Common myeloid progenitor, CD34-positive (primary cell): ENCODE results near the gene WDFY2.
"Not testable (repeated sequence)": the region's sequence is repeated elsewhere in the genome, so short reads cannot be mapped to it uniquely, and the experiment has no call there.

Source experiments
- CTCF ChIA-PET: fragments of 350-600 bp; sonication (Branson Sonifier 250); formaldehyde crosslinking; loops from one replicate; lab custom pipeline; 2021; ENCODE audit warnings: antibody characterized with exemption; lab: Charles Lee
- POLR2A ChIA-PET: fragments of 350-600 bp; sonication (Branson Sonifier 250); formaldehyde crosslinking; loops from one replicate; lab custom pipeline; 2021; ENCODE audit warnings: antibody characterized with exemption; lab: Charles Lee
- DNase-seq, 3 donors: peaks; one replicate each; pipeline versions ENCODE4 v3.0.0 to v3.0.0-alpha.2; 2013
- H3K27ac ChIP-seq, 2 experiments: 1 replicate in 1 of 2; 2 replicates in 1 of 2; pipeline ENCODE4 v1.7.0; 2013; ENCODE audit warnings: inconsistent platforms in 2 of 2, low read length in 2 of 2, mild to moderate bottlenecking in 2 of 2, low read depth in 1 of 2, moderate library complexity in 1 of 2; ENCODE audit not compliant: severe bottlenecking in 2 of 2, insufficient read depth in 1 of 2, poor library complexity in 1 of 2
- H3K27me3 ChIP-seq, 5 experiments: replicated peaks in 2 of 5; 1 replicate in 3 of 5; 2 replicates in 2 of 5; pipeline versions ENCODE4 v1.6.1 to v1.7.0; 2013; ENCODE audit warnings: low read length in 4 of 5, mild to moderate bottlenecking in 2 of 5, moderate library complexity in 2 of 5, inconsistent platforms in 1 of 5; ENCODE audit not compliant: insufficient read depth in 5 of 5, control insufficient read depth in 4 of 5
- H3K36me3 ChIP-seq, 4 experiments: 1 replicate in 2 of 4; 2 replicates in 2 of 4; pipeline versions ENCODE4 v1.6.1 to v1.7.0; 2013; ENCODE audit warnings: low read length in 3 of 4, control low read depth in 1 of 4, mild to moderate bottlenecking in 1 of 4; ENCODE audit not compliant: control insufficient read depth in 4 of 4, insufficient read depth in 4 of 4
- H3K4me1 ChIP-seq, 4 experiments: 1 replicate in 3 of 4; 2 replicates in 1 of 4; pipeline versions ENCODE4 v1.6.1 to v1.7.1; 2013; ENCODE audit warnings: low read length in 3 of 4, mild to moderate bottlenecking in 3 of 4, control low read depth in 1 of 4, inconsistent platforms in 1 of 4, moderate library complexity in 1 of 4; ENCODE audit not compliant: control insufficient read depth in 4 of 4, insufficient read depth in 4 of 4; ENCODE audit errors: control extremely low read depth in 1 of 4
- H3K4me3 ChIP-seq, 7 experiments: 1 replicate in 4 of 7; 2 replicates in 3 of 7; pipeline versions ENCODE4 v1.5.1 to v1.7.0; 2013; ENCODE audit warnings: mild to moderate bottlenecking in 7 of 7, low read length in 6 of 7, moderate library complexity in 6 of 7, inconsistent platforms in 2 of 7, low read depth in 2 of 7, control low read depth in 1 of 7; ENCODE audit not compliant: insufficient read depth in 4 of 7, control insufficient read depth in 1 of 7; ENCODE audit errors: extremely low read depth in 1 of 7
- H3K9me3 ChIP-seq, 5 experiments: 1 replicate in 4 of 5; 2 replicates in 1 of 5; pipeline versions ENCODE4 v1.6.1 to v1.7.1; 2013; ENCODE audit warnings: low read length in 4 of 5, mild to moderate bottlenecking in 2 of 5, inconsistent platforms in 1 of 5, low read depth in 1 of 5, moderate library complexity in 1 of 5; ENCODE audit not compliant: control insufficient read depth in 4 of 5, insufficient read depth in 2 of 5; ENCODE audit errors: control extremely low read depth in 1 of 5
- WGBS: methylation state at CpG from one replicate; pipeline ENCODE4 v1.1.5; 2013; ENCODE audit not compliant: insufficient coverage; 5-methylcytosine and 5-hydroxymethylcytosine counted together

Gene WDFY2

DNA sequence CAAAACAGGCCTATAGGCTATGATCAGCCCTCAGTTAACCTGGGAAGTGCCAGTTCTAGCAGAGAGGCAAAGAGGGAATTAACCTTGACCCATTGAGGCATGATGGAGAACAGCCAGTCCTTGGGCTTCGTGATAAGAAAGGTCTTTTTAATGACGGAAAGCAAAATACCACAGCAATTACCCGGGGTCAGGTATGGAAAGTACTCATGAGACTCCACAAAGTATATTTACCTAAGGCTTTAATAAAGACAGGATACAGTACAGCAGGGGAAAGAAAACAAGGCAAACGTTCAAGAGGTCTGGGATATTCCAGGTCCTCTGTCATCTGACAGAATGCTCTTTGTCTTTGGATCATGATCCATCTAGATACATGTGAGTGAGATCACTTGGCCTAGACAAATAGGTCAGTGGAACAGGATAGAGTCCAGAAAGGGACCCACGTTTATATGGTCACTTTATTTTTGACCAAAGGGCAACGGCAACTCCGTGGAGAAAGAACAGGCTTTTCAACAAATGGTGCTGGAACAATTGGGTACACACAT, 52.2 kb downstream of the WDFY2 start:
- Histone ChIP-seq H3K36me3 (no peaks in the 10 kb centered on the region), H3K27ac (no peak overlapping the region), H3K4me1 (peaks cover 4 to 14% (median 10%) of the 10 kb centered on the region in 4 experiments), H3K27me3 (no peaks in the 10 kb centered on the region), H3K4me3 (no peak overlapping the region), H3K9me3 (no peaks in the 10 kb centered on the region)
- no peak for DNase-seq
- 97% methylated on average over 6 of the region's 7 CpGs for WGBS
- POLR2A ChIA-PET: interaction anchor here (0.6 kb wide), 1 partner anchor 56 kb away, joined by 3 read pairs; no protein-coding TSS in a partner anchor
- CTCF ChIA-PET: no interaction called here

DNA sequence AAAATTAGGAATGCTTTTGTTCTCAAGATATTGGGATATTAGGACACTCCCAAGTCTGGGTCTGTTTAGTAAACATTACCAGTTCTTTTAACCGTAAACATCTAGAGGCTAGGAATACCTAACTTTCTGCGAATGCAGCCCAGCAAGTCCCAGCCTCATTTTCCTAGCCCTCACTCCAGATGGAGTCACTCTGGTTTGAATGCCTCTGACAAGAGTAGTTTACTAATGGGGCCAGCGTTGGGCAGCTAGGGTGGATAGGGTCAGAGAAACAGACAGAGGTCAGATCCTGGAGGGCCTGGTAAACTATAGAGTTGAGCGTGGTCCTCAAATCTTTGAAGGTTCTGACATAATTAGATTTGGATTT, 53.6 kb downstream of the WDFY2 start:
- DNase-seq: no peak
- Histone ChIP-seq H3K27me3 (no peaks in the 10 kb centered on the region), H3K4me3 (no peak overlapping the region), H3K9me3 (no peaks in the 10 kb centered on the region), H3K36me3 (no peaks in the 10 kb centered on the region), H3K27ac (no peak overlapping the region), H3K4me1 (peaks cover 4 to 13% (median 9%) of the 10 kb centered on the region in 4 experiments)
- POLR2A ChIA-PET: no interaction called here
- WGBS: 100% methylated on average over 4 of the region's 4 CpGs
- CTCF ChIA-PET: no interaction called here

GRCh38 chr13:51638216-51638871, 54.1 kb downstream of the WDFY2 start:
- Histone ChIP-seq H3K9me3 (no peaks in the 10 kb centered on the region), H3K27me3 (no peaks in the 10 kb centered on the region), H3K27ac (no peak overlapping the region), H3K36me3 (no peaks in the 10 kb centered on the region), H3K4me3 (no peak overlapping the region), H3K4me1 (peaks cover 4 to 11% (median 7%) of the 10 kb centered on the region in 4 experiments)
- ChIA-PET CTCF (interaction anchor here (1.0 kb wide), 1 partner anchor 77 kb away, joined by 3 read pairs; no protein-coding TSS in a partner anchor), POLR2A (interaction anchor here (0.6 kb wide), 1 partner anchor 124 kb away, joined by 3 read pairs; no protein-coding TSS in a partner anchor)
- WGBS: 98% methylated on average over 4 of the region's 7 CpGs
- DNase-seq: no peak

GRCh38 chr13:51639171-51639570, 54.9 kb downstream of the WDFY2 start:
- H3K4me1 ChIP-seq: peaks cover 8 to 19% (median 15%) of the 10 kb centered on the region in 4 experiments
- WGBS: no CpG with 5 or more reads among the region's 1 CpG
- H3K36me3 ChIP-seq: no peaks in the 10 kb centered on the region
- no peak overlapping the region for H3K27ac ChIP-seq
- ChIA-PET POLR2A (no interaction called here), CTCF (interaction anchor here (1.0 kb wide), 1 partner anchor 76 kb away, joined by 3 read pairs; no protein-coding TSS in a partner anchor)
- no peak for DNase-seq
- H3K4me3 ChIP-seq: no peak overlapping the region
- H3K9me3 ChIP-seq: no peaks in the 10 kb centered on the region
- no peaks in the 10 kb centered on the region for H3K27me3 ChIP-seq

- H3K4me3 ChIP-seq, H3K27ac ChIP-seq, POLR2A ChIA-PET, CTCF ChIA-PET, H3K9me3 ChIP-seq, H3K27me3 ChIP-seq, DNase-seq, H3K36me3 ChIP-seq: not testable (repeated sequence)
- WGBS: 100% methylated on average over 1 of the region's 5 CpGs
- H3K4me1 ChIP-seq: peaks cover 17 to 26% (median 24%) of the 10 kb centered on the region in 4 experiments
Observed at GRCh38 chr13:51640696-51641095, 56.4 kb downstream of the WDFY2 start.

DNA sequence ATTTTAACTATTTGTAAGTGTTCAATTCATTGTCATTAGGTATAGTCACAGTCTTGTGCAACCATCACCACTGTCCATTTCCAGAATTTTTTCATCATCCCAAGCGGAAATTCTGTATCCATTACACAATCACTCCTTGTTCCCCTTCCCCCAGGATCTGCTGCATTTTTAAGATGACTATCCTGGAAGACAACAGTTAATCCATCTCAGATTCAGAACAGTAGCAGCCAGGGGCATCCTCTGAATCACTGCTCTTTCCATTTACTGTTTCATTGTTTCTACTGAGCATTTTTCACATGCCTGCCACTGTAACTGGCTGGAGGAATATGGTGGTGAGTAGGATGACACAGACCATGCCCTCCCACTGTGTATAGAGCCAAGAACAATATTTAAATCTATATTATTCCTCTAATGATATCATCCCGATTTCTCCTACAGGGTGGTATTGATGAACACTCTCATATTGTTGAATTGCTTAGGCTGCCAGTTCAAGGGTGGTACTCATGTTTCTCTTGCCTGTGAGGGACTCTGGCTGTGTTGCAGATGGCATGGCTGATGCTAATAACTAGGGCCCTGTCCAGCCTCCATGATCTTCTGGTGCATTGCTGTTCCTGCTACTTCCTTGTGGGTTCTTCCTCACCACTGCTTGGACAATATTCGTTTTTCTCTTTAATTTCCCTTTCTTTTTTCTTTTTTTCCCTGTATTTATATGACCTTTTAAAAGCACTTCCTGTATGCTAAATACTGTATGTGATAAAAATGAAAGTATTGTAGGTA, 59.0 kb downstream of the WDFY2 start:
- peak overlapping the region in 1 of 2 experiments; percentile 95 for H3K27ac ChIP-seq

More for the DNA sequence above, 59.0 kb downstream of the WDFY2 start:
- no peaks in the 10 kb centered on the region for H3K27me3 ChIP-seq
- peak overlapping the region in 1 of 7 experiments; percentile 59 for H3K4me3 ChIP-seq
- POLR2A ChIA-PET: no interaction called here
- H3K36me3 ChIP-seq: peaks cover 0 to 2% (median 0%) of the 10 kb centered on the region in 4 experiments
- no peak for DNase-seq
- WGBS: 100% methylated on average over 1 of the region's 3 CpGs
- peaks cover 22 to 35% (median 27%) of the 10 kb centered on the region in 4 experiments for H3K4me1 ChIP-seq
- H3K9me3 ChIP-seq: no peaks in the 10 kb centered on the region
- CTCF ChIA-PET: no interaction called here
